ENCODE measurements around the gene GAGE12F. TPM values are rescaled to one million over a fixed set of nuclear protein-coding genes. Genes with fewer than 3 reads are reported as not detected.
"Not testable (repeated sequence)": the region's sequence is repeated elsewhere in the genome, so short reads cannot be mapped to it uniquely, and the experiment has no call there.

Gene GAGE12F
- total and polyA plus RNA-seq, 10 of the 15 experiments (the other 5 are each of a cell fraction or from before 2014, with no cell fraction given) = 0.72 TPM; not detected in 9

DNA sequence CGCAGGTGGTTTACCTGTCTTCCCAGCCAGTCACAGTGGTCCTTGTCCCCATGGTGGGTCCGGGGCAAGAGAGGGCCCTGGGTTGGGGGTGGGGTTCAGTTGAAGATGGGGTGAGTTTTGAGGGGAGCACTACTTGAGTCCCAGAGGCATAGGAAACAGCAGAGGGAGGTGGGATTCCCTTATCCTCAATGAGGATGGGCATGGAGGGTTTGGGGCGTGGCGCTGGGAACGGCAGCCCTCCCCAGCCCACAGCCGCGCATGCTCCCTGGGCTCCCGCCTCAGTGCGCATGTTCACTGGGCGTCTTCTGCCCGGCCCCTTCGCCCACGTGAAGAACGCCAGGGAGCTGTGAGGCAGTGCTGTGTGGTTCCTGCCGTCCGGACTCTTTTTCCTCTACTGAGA is 19.0 kb downstream of the GAGE12F start, which contains the start of gene GAGE12H:
GAGE12H (plus strand) TSS at position 301 of the 400 bp plus-strand sequence. CDS start 1,155 bp downstream, outside the sequence.
- CTCF ChIA-PET; DNase-seq (ENCODE audit: low read depth, low spot score); H3K9me3 ChIP-seq (replicated peaks; ENCODE audit: control insufficient read depth, insufficient read depth, low read length); H2AFZ ChIP-seq (ENCODE audit: control insufficient read depth, low read depth, low read length); in situ Hi-C loops (cut with MboI); RAD21 ChIA-PET (ENCODE audit: unreplicated experiment); H3K27me3 ChIP-seq (replicated peaks in 1 of 2; ENCODE audit: control insufficient read depth in 2 of 2, insufficient read depth in 2 of 2, low read length in 1 of 2); intact Hi-C loops (cut with micrococcal nuclease; ENCODE audit: unreplicated experiment); POLR2A ChIA-PET; H3K79me2 ChIP-seq (ENCODE audit: control insufficient read depth, insufficient read depth, low read length); ATAC-seq; SMC1A ChIA-PET (ENCODE audit: uncharacterized antibody, unreplicated experiment); FAIRE-seq; H3K36me3 ChIP-seq (ENCODE audit: control insufficient read depth in 2 of 2, insufficient read depth in 2 of 2, low read length in 1 of 2); H4K20me1 ChIP-seq (ENCODE audit: control insufficient read depth, insufficient read depth); H3K9ac ChIP-seq (ENCODE audit: control insufficient read depth, insufficient read depth, low read length); BruUV-seq (replicated peaks); H3K4me1 ChIP-seq (ENCODE audit: control insufficient read depth, insufficient read depth, low read length); H3K4me2 ChIP-seq (ENCODE audit: control insufficient read depth, insufficient read depth); H3K4me3 ChIP-seq; H3K27ac ChIP-seq (ENCODE audit: control insufficient read depth, insufficient read depth): not testable (repeated sequence)
- no CpG with 5 or more reads among the region's 16 CpGs for whole genome bisulfite sequencing (ENCODE audit: insufficient coverage, insufficient replicate concordance, low lambda C conversion rate, missing lambda C conversion rate)

DNA sequence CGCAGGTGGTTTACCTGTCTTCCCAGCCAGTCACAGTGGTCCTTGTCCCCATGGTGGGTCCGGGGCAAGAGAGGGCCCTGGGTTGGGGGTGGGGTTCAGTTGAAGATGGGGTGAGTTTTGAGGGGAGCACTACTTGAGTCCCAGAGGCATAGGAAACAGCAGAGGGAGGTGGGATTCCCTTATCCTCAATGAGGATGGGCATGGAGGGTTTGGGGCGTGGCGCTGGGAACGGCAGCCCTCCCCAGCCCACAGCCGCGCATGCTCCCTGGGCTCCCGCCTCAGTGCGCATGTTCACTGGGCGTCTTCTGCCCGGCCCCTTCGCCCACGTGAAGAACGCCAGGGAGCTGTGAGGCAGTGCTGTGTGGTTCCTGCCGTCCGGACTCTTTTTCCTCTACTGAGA is 28.6 kb downstream of the GAGE12F start, which contains the start of gene GAGE2A:
GAGE2A (plus strand) TSS at position 301 of the 400 bp plus-strand sequence. CDS start 1,155 bp downstream, outside the sequence.
- BruUV-seq (replicated peaks); SMC1A ChIA-PET (ENCODE audit: uncharacterized antibody, unreplicated experiment); ATAC-seq; H3K4me3 ChIP-seq; CTCF ChIA-PET; H3K27ac ChIP-seq (ENCODE audit: control insufficient read depth, insufficient read depth); RAD21 ChIA-PET (ENCODE audit: unreplicated experiment); H3K27me3 ChIP-seq (replicated peaks in 1 of 2; ENCODE audit: control insufficient read depth in 2 of 2, insufficient read depth in 2 of 2, low read length in 1 of 2); intact Hi-C loops (cut with micrococcal nuclease; ENCODE audit: unreplicated experiment); POLR2A ChIA-PET; FAIRE-seq; H3K4me1 ChIP-seq (ENCODE audit: control insufficient read depth, insufficient read depth, low read length); H3K79me2 ChIP-seq (ENCODE audit: control insufficient read depth, insufficient read depth, low read length); H3K9ac ChIP-seq (ENCODE audit: control insufficient read depth, insufficient read depth, low read length); H3K9me3 ChIP-seq (replicated peaks; ENCODE audit: control insufficient read depth, insufficient read depth, low read length); DNase-seq (ENCODE audit: low read depth, low spot score); H3K4me2 ChIP-seq (ENCODE audit: control insufficient read depth, insufficient read depth); H3K36me3 ChIP-seq (ENCODE audit: control insufficient read depth in 2 of 2, insufficient read depth in 2 of 2, low read length in 1 of 2); H2AFZ ChIP-seq (ENCODE audit: control insufficient read depth, low read depth, low read length); H4K20me1 ChIP-seq (ENCODE audit: control insufficient read depth, insufficient read depth); in situ Hi-C loops (cut with MboI): not testable (repeated sequence)
- WGBS (ENCODE audit: insufficient coverage, insufficient replicate concordance, low lambda C conversion rate, missing lambda C conversion rate) = no CpG with 5 or more reads among the region's 16 CpGs

- H3K9me3 ChIP-seq (replicated peaks; ENCODE audit: control insufficient read depth, insufficient read depth, low read length); FAIRE-seq; H3K4me2 ChIP-seq (ENCODE audit: control insufficient read depth, insufficient read depth); H3K4me3 ChIP-seq; RAD21 ChIA-PET (ENCODE audit: unreplicated experiment); in situ Hi-C loops (cut with MboI); H3K36me3 ChIP-seq (ENCODE audit: control insufficient read depth in 2 of 2, insufficient read depth in 2 of 2, low read length in 1 of 2); H3K9ac ChIP-seq (ENCODE audit: control insufficient read depth, insufficient read depth, low read length); H3K27ac ChIP-seq (ENCODE audit: control insufficient read depth, insufficient read depth); BruUV-seq (replicated peaks); H4K20me1 ChIP-seq (ENCODE audit: control insufficient read depth, insufficient read depth); ATAC-seq; CTCF ChIA-PET; SMC1A ChIA-PET (ENCODE audit: uncharacterized antibody, unreplicated experiment); H3K27me3 ChIP-seq (replicated peaks in 1 of 2; ENCODE audit: control insufficient read depth in 2 of 2, insufficient read depth in 2 of 2, low read length in 1 of 2); intact Hi-C loops (cut with micrococcal nuclease; ENCODE audit: unreplicated experiment); H3K4me1 ChIP-seq (ENCODE audit: control insufficient read depth, insufficient read depth, low read length); DNase-seq (ENCODE audit: low read depth, low spot score); H3K79me2 ChIP-seq (ENCODE audit: control insufficient read depth, insufficient read depth, low read length); POLR2A ChIA-PET; H2AFZ ChIP-seq (ENCODE audit: control insufficient read depth, low read depth, low read length): not testable (repeated sequence)
- WGBS (ENCODE audit: insufficient coverage, insufficient replicate concordance, low lambda C conversion rate, missing lambda C conversion rate) = 70% methylated on average over 29 of the region's 37 CpGs
These were observed 29.3 kb downstream of the GAGE12F start for GRCh38 chrX:49589769-49590478.

- H2AFZ ChIP-seq (ENCODE audit: control insufficient read depth, low read depth, low read length); H3K79me2 ChIP-seq (ENCODE audit: control insufficient read depth, insufficient read depth, low read length); intact Hi-C loops (cut with micrococcal nuclease; ENCODE audit: unreplicated experiment); SMC1A ChIA-PET (ENCODE audit: uncharacterized antibody, unreplicated experiment); in situ Hi-C loops (cut with MboI); H3K9ac ChIP-seq (ENCODE audit: control insufficient read depth, insufficient read depth, low read length); BruUV-seq (replicated peaks); FAIRE-seq; RAD21 ChIA-PET (ENCODE audit: unreplicated experiment); ATAC-seq; H3K27me3 ChIP-seq (replicated peaks in 1 of 2; ENCODE audit: control insufficient read depth in 2 of 2, insufficient read depth in 2 of 2, low read length in 1 of 2); DNase-seq (ENCODE audit: low read depth, low spot score); H3K9me3 ChIP-seq (replicated peaks; ENCODE audit: control insufficient read depth, insufficient read depth, low read length); CTCF ChIA-PET; H3K4me3 ChIP-seq; H3K36me3 ChIP-seq (ENCODE audit: control insufficient read depth in 2 of 2, insufficient read depth in 2 of 2, low read length in 1 of 2); POLR2A ChIA-PET; H3K4me2 ChIP-seq (ENCODE audit: control insufficient read depth, insufficient read depth); H3K27ac ChIP-seq (ENCODE audit: control insufficient read depth, insufficient read depth); H4K20me1 ChIP-seq (ENCODE audit: control insufficient read depth, insufficient read depth); H3K4me1 ChIP-seq (ENCODE audit: control insufficient read depth, insufficient read depth, low read length): not testable (repeated sequence)
- WGBS (ENCODE audit: insufficient coverage, insufficient replicate concordance, low lambda C conversion rate, missing lambda C conversion rate) = 66% methylated on average over 12 of the region's 17 CpGs
These were observed 29.8 kb downstream of the GAGE12F start for GRCh38 chrX:49590488-49590887.
